HG03066 (cell line): ENCODE results near the gene CNTN6.

Experiments
- ATAC-seq: cut with Tn5 transposase; IDR thresholded peaks from one replicate; pipeline ENCODE4 v1.9.1; 2021; ENCODE audit warnings: low read depth; ENCODE audit not compliant: unreplicated experiment

CNTN6 gene

GRCh38 chr3:1092771-1093170, at the start of gene CNTN6:
CNTN6 (plus strand) TSS chr3:1093024; CDS start chr3:1148009, 54,985 bp downstream.
- no peak for ATAC-seq

DNA sequence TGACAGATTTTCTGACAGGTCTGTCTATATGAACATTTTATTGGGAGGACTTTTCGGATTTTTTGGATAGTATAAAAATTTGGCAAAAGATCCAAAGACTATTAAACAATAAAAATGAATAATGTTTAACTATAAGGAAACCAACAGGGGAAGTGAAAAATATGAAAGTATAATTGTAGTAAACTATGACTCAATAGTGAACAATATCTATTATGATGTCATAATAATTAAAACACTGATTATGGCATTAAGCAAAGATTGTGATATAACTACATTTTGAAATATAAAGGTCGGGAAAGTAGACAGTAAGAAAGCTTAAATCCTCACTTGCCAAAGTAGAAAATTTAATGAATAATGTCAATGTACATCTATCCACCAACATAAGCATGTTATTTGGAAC, 44.3 kb upstream of the CNTN6 start:
- ATAC-seq, result no peak

GRCh38 chr3:1055870-1056269, 37.0 kb upstream of the CNTN6 start:
- no peak for ATAC-seq

DNA sequence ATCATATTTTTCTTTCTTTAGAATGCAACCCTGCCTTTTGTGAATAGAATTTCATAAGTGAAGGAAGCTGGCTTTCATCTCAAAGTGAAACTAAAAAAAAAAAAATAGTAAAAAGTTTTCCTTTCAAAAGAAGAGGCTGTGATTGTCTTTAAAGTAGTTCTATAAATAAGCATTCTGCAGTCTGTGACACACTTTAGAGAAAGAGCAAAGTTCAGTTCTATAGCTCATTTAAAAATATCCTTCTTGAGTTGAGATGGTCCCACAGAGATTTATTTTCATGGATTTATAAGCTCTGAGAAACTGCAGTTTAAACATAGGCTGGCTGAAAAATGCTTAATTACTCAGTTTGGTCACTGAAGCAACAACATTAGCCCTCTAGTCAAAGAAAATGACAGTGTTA, 36.1 kb upstream of the CNTN6 start:
- ATAC-seq, result no peak

- ATAC-seq, result no peak
Measured at GRCh38 chr3:1057436-1057835, 35.4 kb upstream of the CNTN6 start.

GRCh38 chr3:1068985-1069384, 23.8 kb upstream of the CNTN6 start:
- no peak for ATAC-seq

GRCh38 chr3:1072041-1072440, 20.8 kb upstream of the CNTN6 start:
- ATAC-seq, result no peak

- no peak for ATAC-seq
Measured at GRCh38 chr3:1079662-1080061, 13.2 kb upstream of the CNTN6 start.

DNA sequence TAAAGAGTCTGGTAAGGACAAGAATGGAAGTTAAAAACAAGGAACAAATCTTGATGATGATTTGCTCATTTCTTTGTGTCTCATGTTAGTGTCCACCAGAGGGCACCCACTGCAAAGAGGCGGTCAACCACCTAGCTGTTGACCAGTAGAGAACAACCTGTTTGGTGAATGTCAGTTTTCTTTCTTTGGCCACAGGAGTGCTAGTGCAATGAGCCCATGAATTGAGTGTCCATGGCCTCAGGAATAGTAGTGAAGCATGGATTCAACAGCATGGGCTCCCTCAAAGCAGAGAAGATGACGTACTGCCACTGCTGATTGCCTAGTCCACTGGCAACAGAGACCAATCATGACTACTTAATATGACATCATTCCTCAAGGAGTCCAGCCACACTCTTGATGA, 10.7 kb upstream of the CNTN6 start:
- no peak for ATAC-seq

GRCh38 chr3:1087066-1087560, 5.7 kb upstream of the CNTN6 start:
- ATAC-seq, result no peak

DNA sequence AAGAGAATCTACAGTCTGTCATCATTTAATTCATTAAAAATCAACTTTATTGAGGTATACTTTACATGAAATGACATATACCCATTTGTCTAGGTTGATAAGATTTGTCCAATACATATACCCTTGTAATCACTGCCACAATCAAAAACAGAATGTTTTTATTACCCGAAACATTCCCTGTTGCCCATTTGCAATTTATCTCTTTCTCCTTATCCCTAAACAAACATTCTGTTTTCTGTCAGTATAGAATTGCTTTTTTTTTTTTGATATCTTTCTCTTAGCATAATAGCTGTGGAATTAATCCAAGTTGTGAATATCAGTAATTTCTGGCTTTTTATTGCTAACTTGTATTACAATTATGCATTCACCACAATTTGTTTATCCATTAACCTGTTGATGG, 4.3 kb upstream of the CNTN6 start:
- ATAC-seq, result no peak

GRCh38 chr3:1091286-1091685, 1.5 kb upstream of the CNTN6 start:
- no peak for ATAC-seq

GRCh38 chr3:1092061-1092460, 763 bp upstream of the CNTN6 start:
- ATAC-seq, result no peak

DNA sequence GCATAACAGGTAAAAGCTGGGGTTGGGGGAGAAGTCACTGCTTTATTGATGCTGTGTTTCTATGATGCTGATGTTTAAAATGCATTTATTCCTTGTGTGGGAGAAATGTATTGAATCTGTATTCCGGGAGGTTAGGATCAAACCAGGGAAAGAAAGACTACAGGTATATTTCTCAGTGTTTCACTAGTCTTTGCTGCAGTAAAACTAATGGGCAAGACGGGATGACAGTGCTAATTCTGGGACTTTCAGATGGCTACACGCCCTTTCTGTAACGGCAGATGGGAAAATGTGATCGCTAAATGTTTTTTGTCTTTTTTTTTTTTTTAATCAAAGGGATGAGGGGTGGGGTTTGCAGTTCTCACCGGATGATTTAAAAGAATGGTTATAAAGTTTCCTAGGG, 393 bp downstream of the CNTN6 start:
- no peak for ATAC-seq

- ATAC-seq, result no peak
Measured at GRCh38 chr3:1103525-1103924, 10.7 kb downstream of the CNTN6 start.

DNA sequence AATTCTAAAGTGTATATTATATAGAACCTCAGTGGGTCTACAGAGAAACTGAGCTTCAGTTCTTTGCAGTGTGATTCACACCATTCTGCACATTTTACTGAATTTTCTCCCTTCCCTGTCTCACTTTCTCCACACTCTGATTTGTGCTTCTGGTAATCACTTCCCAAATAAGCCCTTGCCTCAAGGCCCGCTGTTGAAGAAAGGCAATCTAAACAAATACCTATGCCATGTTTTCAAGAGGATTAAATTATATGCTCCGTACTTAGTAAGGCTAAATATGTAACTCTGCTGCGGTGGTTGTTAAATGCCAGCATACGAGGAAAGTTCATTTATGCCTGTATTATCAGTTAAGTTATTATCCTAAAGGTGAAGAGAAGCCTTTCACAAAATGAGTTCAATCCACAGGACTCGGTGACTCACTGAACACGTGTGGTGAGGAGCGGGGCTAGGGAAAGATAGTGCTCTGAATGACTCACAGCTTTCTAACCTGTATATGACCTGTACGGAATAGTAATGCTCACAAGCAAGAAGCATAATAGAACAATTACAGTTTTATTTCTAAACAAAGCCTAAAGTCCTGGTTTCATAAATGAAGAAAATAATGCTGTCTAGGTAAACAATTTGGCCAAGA, 25.1 kb downstream of the CNTN6 start:
- ATAC-seq, result no peak

DNA sequence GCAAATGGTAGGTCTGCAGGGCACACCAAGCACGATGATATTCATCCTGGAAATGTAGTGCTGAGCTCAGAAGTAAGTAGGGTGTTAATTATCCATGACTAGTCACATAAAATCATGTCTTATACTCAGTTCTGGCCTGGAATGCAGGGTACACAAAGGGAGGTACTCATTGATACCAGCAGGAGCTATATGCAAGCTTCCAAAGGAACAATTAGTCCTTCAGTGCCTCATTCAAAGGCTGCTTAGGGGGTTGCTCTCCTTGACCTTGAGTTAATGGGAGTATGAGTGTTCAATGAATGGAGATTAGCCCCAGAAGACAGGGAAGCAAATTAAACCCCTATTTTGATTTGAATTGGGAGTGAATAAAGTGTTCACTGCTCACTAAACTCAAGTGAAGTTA, 38.3 kb downstream of the CNTN6 start:
- no peak for ATAC-seq

DNA sequence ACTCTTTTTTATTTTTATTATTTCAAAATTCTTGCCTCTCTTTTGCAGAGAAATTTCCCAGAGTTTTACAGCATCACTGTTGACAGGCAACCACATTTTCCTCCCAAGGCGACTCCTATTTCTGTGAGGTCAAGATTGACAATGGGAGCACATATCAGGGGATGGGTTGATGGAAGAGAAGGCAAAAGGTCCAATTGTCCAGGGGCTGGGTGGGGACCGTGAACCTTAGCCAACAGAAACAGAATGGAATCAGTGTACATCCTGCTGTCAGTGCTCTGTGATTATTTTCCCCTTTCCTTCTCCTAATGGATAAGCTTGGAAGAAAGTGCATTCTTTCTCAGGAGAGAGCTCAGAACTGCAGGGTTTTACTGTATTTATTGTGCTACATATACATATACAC, 42.4 kb downstream of the CNTN6 start:
- ATAC-seq, result no peak

DNA sequence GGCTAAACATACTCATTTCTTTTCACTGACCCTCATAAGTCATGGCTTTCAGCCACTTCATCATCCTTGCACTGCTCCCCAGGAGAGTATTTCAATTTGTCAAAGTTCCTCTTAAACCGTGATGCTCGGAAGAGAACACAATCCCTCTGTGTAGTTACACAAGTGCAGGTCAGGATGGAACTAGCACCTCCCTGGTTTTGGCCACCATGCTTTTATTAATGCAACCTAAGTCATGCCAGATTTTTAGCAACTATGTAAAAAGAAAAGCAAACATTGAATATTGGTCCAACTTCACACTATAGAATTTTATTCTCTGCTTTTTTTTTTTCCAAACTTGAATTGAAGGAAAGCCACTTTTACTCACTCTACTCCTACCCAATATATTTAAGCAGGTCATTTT, 45.2 kb downstream of the CNTN6 start:
- no peak for ATAC-seq

DNA sequence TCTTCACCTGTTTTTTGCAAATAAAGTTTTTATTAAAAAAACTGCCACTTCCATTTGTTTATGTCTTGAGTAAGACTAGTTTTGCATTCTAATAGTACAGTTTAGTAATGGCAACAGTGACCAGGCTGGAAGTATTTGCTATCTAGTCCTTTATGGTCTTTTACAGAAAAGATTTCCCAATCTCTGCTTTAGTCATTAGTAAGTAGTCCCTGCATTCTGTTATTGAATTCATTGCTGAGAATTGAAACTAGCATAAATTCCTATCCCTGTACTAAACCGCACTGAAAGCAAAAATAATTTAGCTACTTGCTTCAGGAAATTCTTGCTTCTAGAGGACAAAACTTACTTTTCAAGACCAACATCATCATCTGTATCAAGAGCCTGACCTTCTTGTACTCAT, 46.2 kb downstream of the CNTN6 start:
- ATAC-seq, result no peak

- ATAC-seq, result no peak
Measured at GRCh38 chr3:1147326-1147725, 54.5 kb downstream of the CNTN6 start.

GRCh38 chr3:1147819-1148218, 55.0 kb downstream of the CNTN6 start:
- ATAC-seq, result no peak

- no peak for ATAC-seq
Measured at GRCh38 chr3:1164101-1164500, 71.3 kb downstream of the CNTN6 start.
